Left kidney (tissue), 8 donors: Measurements from ENCODE around the gene OOSP2. TPM values are rescaled to one million over a fixed set of nuclear protein-coding genes. Genes with fewer than 3 reads are reported as not detected.
"Not testable (repeated sequence)": the region's sequence is repeated elsewhere in the genome, so short reads cannot be mapped to it uniquely, and the experiment has no call there.

Experiments
- DNase-seq: peaks from one replicate; pipeline ENCODE4 v3.0.0-alpha.2; 2013
- long read RNA-seq, 8 donors: transcript quantifications; one replicate each; lab custom pipeline, GENCODE V29; 2026
- polyA plus RNA-seq: library from polyadenylated mRNA; unstranded; fragments of 120-200 nt; gene quantifications from one replicate; pipeline ENCODE4 v1.2.1, GENCODE V29; 2013; ENCODE audit not compliant: insufficient read length

OOSP2 gene, protein sequence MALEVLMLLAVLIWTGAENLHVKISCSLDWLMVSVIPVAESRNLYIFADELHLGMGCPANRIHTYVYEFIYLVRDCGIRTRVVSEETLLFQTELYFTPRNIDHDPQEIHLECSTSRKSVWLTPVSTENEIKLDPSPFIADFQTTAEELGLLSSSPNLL
- not detected for polyA plus RNA-seq
- long read RNA-seq, donor 1 = 0 reads
- long read RNA-seq, donor 2 = 0 reads
- long read RNA-seq, donor 3 = 0 reads
- long read RNA-seq, donor 4 = 0 reads
- long read RNA-seq, donor 5 = 0 reads
- long read RNA-seq, donor 6 = 0 reads
- long read RNA-seq, donor 7 = 0 reads
- long read RNA-seq, donor 8 = 0 reads

DNA sequence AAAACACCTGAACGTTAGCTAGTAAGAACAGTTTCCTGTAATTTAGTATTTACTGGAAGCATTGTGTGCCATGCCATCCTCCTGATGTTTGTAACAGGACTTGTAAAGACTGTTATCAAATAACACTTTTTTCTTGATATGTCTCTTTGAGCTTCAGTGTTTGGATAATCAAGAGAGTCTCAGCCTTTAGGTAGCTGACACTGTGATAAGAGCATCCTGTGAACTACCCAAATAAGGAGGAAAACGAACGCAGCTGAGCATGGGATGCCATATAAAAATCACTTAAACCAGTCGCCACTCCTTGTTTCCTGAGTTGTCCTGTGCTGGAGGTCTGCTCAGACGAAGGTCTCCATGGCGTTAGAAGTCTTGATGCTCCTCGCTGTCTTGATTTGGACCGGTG, at the start of gene OOSP2:
OOSP2 (plus strand) TSS at position 301 of the 400 bp plus-strand sequence; CDS start at position 352, 51 bp downstream.
- no peak for DNase-seq

- DNase-seq = no peak
These were observed 49.8 kb upstream of the OOSP2 start for GRCh38 chr11:59990421-59990820.

- DNase-seq = no peak
These were observed 47.8 kb upstream of the OOSP2 start for GRCh38 chr11:59992425-59992824.

- DNase-seq = no peak
These were observed 42.4 kb upstream of the OOSP2 start for GRCh38 chr11:59997800-59998199.

GRCh38 chr11:59999691-60000090, 40.5 kb upstream of the OOSP2 start:
- no peak for DNase-seq

GRCh38 chr11:60003729-60004128, 36.5 kb upstream of the OOSP2 start:
- no peak for DNase-seq

DNA sequence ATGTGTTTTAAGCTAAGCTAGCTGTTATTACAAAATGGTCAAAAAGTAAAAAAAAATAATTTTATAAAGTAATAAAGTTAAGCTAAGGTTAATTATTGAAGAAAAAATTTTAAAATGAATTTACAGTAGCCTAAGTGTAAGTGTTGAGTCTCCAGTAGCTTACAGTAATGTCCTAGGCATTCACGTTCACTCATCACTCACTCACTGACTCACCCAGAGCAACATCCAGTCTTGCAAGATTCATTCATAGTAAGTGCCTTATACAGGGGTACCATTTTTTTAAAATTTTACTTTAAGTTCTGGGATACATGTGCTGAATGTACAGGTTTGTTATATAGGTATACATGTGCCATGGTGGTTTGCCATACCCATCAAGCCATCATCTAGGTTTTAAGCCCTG, 34.8 kb upstream of the OOSP2 start:
- no peak for DNase-seq

DNA sequence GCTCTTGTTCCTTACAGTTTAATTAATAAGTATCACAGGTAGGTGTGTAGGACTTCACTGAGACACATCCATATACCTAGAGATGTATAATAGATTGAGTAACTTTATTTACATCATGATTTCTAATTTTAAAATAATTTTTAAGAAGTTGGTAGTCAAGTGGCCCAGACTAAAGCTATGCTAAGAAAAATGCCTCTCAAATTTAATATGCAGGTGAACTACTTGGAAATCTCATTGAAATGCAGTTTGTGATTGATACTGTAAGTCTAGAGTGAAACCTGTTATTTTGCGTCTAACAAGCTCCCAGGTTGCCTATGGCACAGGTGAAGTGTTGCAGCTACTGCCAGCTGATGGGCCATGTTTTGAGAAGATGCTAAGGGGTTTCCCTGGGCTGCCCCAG, 23.3 kb upstream of the OOSP2 start, which contains the start of gene OOSP4B:
OOSP4B (plus strand) TSS at position 301 of the 400 bp plus-strand sequence.
- DNase-seq = no peak

DNA sequence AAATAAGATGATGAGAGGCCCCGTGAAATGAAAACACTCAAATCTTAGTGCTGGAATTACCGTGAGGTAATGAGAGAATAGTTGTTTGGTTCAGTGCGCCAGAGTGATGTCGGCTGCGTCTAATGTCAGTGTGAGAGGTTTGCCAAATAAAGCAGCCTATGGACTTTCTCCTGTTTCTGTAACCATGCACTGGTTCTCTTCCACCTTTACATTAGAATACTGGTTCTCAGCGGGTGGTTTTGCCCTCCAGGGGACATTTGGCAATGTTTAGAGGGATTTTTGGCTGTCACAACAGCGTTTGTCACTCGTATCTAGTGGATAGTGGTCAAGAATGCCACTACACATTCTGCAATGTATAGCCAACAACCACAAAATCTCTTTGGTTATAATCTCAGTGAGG, 22.2 kb upstream of the OOSP2 start:
- no peak for DNase-seq

- DNase-seq = not testable (repeated sequence)
These were observed 19.8 kb upstream of the OOSP2 start for GRCh38 chr11:60020376-60020775.

DNA sequence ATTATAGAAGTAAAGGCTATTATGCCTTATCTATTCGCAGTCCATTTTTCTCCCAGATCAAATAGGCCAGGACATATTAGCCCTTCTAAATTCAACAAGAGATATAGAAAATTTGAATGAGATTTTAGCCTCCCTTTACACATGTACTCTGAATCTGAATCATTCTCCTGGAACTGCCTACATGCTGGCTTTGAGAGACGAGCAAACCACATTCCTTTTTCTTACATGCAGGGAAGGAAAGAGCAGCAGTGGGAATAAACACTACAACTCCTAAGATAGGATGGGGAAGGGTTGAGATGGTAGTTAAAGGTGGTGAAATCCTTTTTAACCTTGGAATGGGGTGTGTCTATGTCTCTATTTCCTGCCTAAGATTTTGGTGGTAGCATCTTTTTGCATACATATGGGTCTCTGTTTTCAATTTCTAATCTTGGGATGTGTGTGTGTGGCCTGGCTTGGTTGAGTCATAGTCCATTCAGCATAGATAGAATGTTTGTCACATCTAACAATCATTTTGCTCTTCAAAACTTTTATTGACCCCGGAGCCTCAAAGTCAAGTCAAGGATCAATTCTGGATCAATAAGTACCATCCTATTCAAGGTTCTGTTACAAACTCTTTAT, 11.1 kb upstream of the OOSP2 start:
- DNase-seq = no peak

GRCh38 chr11:60050422-60050821, 10.2 kb downstream of the OOSP2 start:
- DNase-seq = not testable (repeated sequence)

GRCh38 chr11:60050839-60051238, 10.6 kb downstream of the OOSP2 start:
- DNase-seq = not testable (repeated sequence)

- DNase-seq = no peak
These were observed 16.2 kb downstream of the OOSP2 start, which contains the start of gene MS4A3 for GRCh38 chr11:60056349-60056969. TSS of gene MS4A3 (plus strand) at chr11:60056665. CDS start at chr11:60061161, 4,496 bp downstream.

DNA sequence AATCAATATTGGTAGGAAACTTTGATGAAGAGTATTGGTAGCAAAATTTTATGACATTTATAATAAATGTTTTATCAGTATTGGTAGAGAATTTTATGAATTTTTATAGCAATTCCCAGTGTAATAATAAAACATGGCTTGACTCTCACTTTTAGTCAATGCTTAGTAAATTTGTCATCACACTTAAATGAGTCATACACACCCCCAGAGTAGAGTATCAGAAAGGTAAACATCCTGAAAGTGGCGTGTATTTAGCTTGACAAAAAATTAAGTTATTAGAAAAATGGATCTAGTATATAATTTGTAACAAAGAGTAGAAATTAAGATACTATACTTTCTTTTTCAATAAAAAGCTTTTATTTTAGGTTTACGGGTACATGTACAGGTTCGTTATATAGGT, 18.8 kb downstream of the OOSP2 start:
- DNase-seq = no peak

- no peak for DNase-seq
These were observed 19.5 kb downstream of the OOSP2 start for GRCh38 chr11:60059521-60060240.

- DNase-seq = no peak
These were observed 23.9 kb downstream of the OOSP2 start for GRCh38 chr11:60064111-60064510.

- no peak for DNase-seq
These were observed 25.6 kb downstream of the OOSP2 start for GRCh38 chr11:60065801-60066200.

GRCh38 chr11:60069450-60069849, 29.2 kb downstream of the OOSP2 start:
- no peak for DNase-seq

- DNase-seq = not testable (repeated sequence)
These were observed 31.4 kb downstream of the OOSP2 start for GRCh38 chr11:60071644-60072043.

DNA sequence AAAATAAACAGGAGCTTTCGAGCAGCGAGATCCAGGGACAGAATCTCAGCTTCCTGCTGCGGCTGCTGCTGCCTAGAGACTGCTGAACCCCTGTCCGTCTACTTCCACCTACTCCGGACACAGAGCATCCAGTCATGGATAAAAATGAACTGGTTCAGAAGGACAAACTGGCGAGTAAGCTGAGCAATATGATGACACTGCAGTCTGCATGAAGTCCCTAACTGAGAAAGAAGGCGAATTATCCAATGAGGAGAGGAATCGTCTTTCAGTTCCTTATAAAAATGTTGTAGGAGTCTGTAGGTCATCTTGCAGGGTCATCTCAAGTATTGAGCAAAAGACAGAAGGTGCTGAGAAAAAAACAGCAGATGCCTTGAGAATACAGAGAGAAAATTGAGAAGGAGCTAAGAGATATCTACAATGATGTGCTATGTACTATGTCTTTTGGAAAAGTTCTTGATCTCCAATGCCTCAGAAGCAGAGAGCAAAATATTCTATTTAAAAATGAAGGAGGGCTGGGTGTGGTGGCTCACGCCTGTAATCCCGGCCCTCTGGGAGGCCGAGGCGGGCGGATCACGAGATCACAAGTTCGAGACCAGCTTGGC, 37.1 kb downstream of the OOSP2 start:
- no peak for DNase-seq

GRCh38 chr11:60077981-60078380, 37.8 kb downstream of the OOSP2 start:
- DNase-seq = no peak
